ENCODE results near the gene MRPL17. TPM values are rescaled to one million over a fixed set of nuclear protein-coding genes. Genes with fewer than 3 reads are reported as not detected.

The MRPL17 gene
- total RNA-seq, 1 donor from 2014 or later = 48.6 TPM

DNA sequence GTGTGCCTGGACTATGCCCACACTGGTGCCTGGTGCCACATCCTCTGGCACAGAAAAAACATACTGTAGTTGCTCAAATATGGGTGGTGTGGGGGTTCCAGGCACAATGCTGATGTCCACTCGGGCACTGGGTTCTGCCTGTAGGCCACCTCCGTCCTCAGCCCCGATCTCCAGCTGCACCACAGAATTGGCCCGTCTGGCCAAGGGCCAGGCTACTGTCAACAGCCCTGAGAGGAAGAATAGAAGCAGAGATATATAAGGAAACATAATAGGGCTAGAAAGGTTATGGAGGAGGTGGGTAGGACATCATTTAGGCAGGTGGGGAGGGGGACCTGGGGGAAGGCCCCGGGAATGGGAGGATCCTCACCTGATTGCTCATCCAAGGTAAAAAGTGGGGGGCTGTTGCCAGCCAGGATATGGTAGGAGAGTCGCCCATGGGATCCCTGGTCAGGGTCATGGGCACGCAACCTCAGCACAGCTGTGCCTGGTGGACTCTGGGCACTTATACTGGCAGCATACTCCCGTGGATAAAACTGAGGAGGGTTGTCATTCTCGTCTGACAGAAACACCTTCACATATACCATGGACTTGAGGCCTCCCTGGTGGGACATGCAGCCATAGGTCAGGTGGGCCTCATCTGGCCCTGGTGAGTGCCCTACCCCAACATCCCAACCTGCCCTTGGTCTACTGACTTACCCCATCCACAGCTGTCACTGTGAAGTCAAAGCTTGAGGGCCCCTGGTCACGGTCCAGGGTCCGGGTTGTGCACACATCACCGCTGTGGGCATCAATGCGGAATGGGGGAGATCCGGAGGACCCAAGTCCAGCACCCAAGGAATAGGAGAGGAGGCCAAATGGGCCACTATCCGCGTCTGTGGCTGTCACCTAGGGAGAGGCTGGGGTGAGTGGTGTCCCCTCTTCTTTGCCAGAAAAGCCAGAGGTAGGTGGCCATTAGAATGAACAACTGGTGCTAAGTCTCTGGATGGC, 49.4 kb downstream of the MRPL17 start:
- Mint-ChIP-seq H3K27me3 (ENCODE audit: low read depth) (no peaks in the 10 kb centered on the region), H3K4me1 (ENCODE audit: low read depth) (no peaks in the 10 kb centered on the region), H3K27ac (ENCODE audit: unreplicated experiment) (no peak overlapping the region), H3K9me3 (ENCODE audit: low read depth) (no peaks in the 10 kb centered on the region), H3K36me3 (ENCODE audit: low read depth) (peaks cover 19% of the 10 kb centered on the region), H3K4me3 (ENCODE audit: unreplicated experiment) (no peak overlapping the region)
- TF ChIP-seq, protein P1, sequence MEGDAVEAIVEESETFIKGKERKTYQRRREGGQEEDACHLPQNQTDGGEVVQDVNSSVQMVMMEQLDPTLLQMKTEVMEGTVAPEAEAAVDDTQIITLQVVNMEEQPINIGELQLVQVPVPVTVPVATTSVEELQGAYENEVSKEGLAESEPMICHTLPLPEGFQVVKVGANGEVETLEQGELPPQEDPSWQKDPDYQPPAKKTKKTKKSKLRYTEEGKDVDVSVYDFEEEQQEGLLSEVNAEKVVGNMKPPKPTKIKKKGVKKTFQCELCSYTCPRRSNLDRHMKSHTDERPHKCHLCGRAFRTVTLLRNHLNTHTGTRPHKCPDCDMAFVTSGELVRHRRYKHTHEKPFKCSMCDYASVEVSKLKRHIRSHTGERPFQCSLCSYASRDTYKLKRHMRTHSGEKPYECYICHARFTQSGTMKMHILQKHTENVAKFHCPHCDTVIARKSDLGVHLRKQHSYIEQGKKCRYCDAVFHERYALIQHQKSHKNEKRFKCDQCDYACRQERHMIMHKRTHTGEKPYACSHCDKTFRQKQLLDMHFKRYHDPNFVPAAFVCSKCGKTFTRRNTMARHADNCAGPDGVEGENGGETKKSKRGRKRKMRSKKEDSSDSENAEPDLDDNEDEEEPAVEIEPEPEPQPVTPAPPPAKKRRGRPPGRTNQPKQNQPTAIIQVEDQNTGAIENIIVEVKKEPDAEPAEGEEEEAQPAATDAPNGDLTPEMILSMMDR (IDR thresholded peaks at IDR 0.05) = no peak
- DNase-seq (ENCODE audit: low spot score) = no peak

DNA sequence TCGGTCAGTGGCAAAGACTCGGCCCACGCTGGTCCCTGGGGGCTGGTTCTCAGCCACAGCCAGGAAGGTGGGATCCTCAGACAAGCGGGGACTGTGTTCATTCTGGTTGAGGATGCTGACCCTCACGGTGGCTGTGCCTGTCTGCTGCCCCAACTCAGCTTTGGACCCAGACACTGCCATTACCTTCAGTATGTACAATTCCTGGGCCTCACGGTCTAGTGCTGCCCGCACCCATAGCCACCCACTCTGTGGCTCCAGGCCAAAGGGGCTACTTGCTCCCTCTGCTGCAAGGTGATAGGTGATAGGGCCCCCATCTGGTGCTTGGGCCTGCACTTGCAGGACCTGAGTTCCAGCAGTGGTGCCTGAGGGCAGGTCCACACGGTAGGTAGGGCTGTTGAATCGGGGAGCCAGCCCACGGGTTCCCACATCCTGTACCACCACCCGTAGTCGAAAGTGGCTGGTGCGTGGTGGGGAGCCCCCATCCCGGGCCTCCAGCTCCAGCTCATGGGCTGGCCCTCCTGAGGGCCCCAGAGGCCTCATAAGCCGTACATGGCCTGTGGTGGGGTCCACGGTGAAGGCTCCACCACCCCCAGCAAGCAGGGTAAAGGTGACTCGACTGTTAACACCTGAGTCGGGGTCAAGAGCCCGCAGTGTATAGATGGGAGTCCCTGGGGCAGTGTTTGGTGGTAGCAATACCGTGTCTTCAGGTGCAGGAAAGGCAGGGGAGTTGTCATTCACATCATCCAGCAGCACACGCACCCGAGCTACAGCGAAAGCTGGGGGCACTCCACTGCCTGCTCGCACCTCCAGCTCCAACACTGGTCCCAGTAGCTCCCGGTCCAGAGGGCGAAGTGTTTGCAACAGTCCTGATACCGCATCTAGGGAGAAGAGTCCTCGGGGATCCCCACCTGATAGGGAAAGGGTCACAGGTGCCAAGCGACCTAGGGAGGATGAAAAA, 50.7 kb downstream of the MRPL17 start:
- no peak for DNase-seq (ENCODE audit: low spot score)
- no peak overlapping the region for H3K27ac Mint-ChIP-seq (ENCODE audit: unreplicated experiment)
- H3K36me3 Mint-ChIP-seq (ENCODE audit: low read depth) = peaks cover 24% of the 10 kb centered on the region
- no peaks in the 10 kb centered on the region for H3K4me1 Mint-ChIP-seq (ENCODE audit: low read depth)
- no peaks in the 10 kb centered on the region for H3K27me3 Mint-ChIP-seq (ENCODE audit: low read depth)
- no peak overlapping the region for H3K4me3 Mint-ChIP-seq (ENCODE audit: unreplicated experiment)
- TF ChIP-seq, protein P1 (IDR thresholded peaks at IDR 0.05) = no peak
- no peaks in the 10 kb centered on the region for H3K9me3 Mint-ChIP-seq (ENCODE audit: low read depth)

DNA sequence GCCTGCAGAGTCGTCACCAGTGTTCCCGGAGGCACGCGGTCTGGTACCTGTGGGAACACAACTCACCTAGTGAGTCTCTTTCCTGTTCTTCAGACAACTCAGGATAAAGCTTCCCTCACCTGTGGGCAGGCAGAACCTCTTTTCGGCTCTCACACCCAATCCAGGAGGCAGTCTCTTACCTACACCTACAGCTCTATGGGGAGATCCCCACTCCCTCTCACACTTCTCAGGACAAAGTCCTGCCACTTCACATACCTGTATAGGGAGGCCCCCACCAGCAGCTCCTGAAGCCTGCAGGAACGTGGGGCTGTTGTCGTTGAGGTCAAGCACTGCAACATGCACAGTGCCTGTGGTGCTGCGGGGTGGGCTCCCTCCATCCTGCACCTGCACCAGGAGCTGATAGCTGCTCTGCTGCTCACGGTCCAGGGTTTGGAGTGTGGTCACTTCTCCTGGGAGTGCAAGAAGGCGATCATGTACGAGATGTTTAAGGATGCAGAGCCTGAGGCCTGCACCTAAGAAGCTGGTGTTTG, 51.7 kb downstream of the MRPL17 start:
- Mint-ChIP-seq H3K27ac (ENCODE audit: unreplicated experiment) (no peak overlapping the region), H3K27me3 (ENCODE audit: low read depth) (no peaks in the 10 kb centered on the region), H3K4me3 (ENCODE audit: unreplicated experiment) (no peak overlapping the region), H3K4me1 (ENCODE audit: low read depth) (no peaks in the 10 kb centered on the region), H3K9me3 (ENCODE audit: low read depth) (no peaks in the 10 kb centered on the region), H3K36me3 (ENCODE audit: low read depth) (peaks cover 25% of the 10 kb centered on the region)
- TF ChIP-seq, protein P1 (IDR thresholded peaks at IDR 0.05) = no peak
- DNase-seq (ENCODE audit: low spot score) = no peak

DNA sequence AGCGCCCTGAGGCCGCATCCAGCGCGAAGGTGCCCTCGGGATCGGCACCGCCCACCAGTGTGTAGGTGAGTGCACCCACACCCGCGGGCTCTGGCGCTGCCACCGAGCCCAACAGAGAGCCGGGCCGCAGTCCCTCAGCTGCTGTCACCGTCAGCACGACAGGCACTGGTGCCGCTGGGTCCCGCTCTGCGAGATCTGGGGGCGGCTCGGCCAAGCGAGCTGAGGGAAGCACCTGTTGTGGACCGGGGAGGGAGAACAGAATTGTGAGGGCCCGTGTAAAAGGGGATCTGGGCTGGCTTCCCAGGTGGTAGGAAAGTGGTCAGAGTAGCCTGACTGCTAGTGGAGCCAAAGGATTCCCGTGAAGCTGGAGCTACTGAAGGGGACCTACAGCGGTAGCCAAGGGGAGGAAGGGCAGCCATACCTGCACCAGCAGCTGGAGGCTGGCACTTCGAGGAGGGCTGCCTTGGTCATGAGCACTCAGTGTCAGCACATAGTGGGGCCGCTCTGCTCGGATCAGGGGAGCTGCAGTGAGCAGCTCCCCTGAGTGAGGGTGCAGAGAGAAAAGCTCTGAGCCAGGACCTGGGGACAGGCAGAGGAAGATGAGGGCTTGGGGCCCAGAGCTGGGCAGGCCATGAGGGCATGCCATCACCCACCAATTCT, 52.4 kb downstream of the MRPL17 start:
- TF ChIP-seq, protein P1 (IDR thresholded peaks at IDR 0.05) = no peak
- no peak for DNase-seq (ENCODE audit: low spot score)
- Mint-ChIP-seq H3K9me3 (ENCODE audit: low read depth) (no peaks in the 10 kb centered on the region), H3K4me1 (ENCODE audit: low read depth) (no peaks in the 10 kb centered on the region), H3K36me3 (ENCODE audit: low read depth) (peaks cover 27% of the 10 kb centered on the region), H3K27ac (ENCODE audit: unreplicated experiment) (no peak overlapping the region), H3K4me3 (ENCODE audit: unreplicated experiment) (no peak overlapping the region), H3K27me3 (ENCODE audit: low read depth) (no peaks in the 10 kb centered on the region)

Other genes with a start within 250 kb of the MRPL17 start
- gene HPX, start 242.4 kb downstream of the MRPL17 start, total RNA-seq = 2.6 to 3.8 TPM (median 3.2 TPM) in 3 replicates
- 27.2 to 36.9 TPM (median 27.6 TPM) in 3 replicates for gene TRIM3, start 209.4 kb downstream of the MRPL17 start, total RNA-seq
- gene ARFIP2, start 202.0 kb downstream of the MRPL17 start, total RNA-seq = 57.7 to 61.4 TPM (median 57.7 TPM) in 3 replicates
- 27.4 to 34.1 TPM (median 28.7 TPM) in 3 replicates for gene TIMM10B, start 201.8 kb downstream of the MRPL17 start, total RNA-seq
- gene DNHD1, start 186.1 kb downstream of the MRPL17 start, total RNA-seq = 3.8 to 7.4 TPM (median 5.8 TPM) in 3 replicates
- gene RRP8, start 79.7 kb downstream of the MRPL17 start, total RNA-seq = 12.8 to 15.7 TPM (median 15.1 TPM) in 3 replicates
- 200 to 258 TPM (median 248 TPM) in 3 replicates for gene ILK, start 79.6 kb downstream of the MRPL17 start, total RNA-seq
- gene TAF10, start 71.1 kb downstream of the MRPL17 start, total RNA-seq = 80.9 to 124 TPM (median 82.8 TPM) in 3 replicates
- gene TPP1, start 63.9 kb downstream of the MRPL17 start, total RNA-seq = 89.2 to 103 TPM (median 101 TPM) in 3 replicates
- gene DCHS1, start 27.5 kb downstream of the MRPL17 start, total RNA-seq = 33.1 to 34.6 TPM (median 33.4 TPM) in 3 replicates
- 0.07 to 0.21 TPM in 2 of 3 replicates, not detected in the other for gene OR2AG2, start 88.6 kb upstream of the MRPL17 start, total RNA-seq
- gene OR2AG1, start 99.7 kb upstream of the MRPL17 start, total RNA-seq = not detected in 3 replicates
- gene OR6A2, start 116.3 kb upstream of the MRPL17 start, total RNA-seq = 0.19 to 0.23 TPM in 2 of 3 replicates, not detected in the other
- gene OR10A5, start 162.3 kb upstream of the MRPL17 start, total RNA-seq = not detected in 3 replicates
- not detected in 3 replicates for gene OR10A2, start 179.7 kb upstream of the MRPL17 start, total RNA-seq
- not detected in 3 replicates for gene OR10A4, start 193.3 kb upstream of the MRPL17 start, total RNA-seq
- not detected in 3 replicates for gene OR2D2, start 209.2 kb upstream of the MRPL17 start, total RNA-seq
- gene OR2D3, start 237.7 kb upstream of the MRPL17 start, total RNA-seq = not detected in 3 replicates
- 2.3 to 2.4 TPM (median 2.4 TPM) in 3 replicates for gene ZNF215, start 243.1 kb upstream of the MRPL17 start, total RNA-seq